NCI-H1092 treated with DMSO at 0.1 percent for 48 hours (cell line): Measurements from ENCODE around the gene SHTN1.

Experiments used
- DNase-seq: peaks from one replicate; lab custom pipeline; 2025; lab: John Stamatoyannopoulos, UW

The SHTN1 gene

GRCh38 chr10:117005026-117005526 lies at the start of gene SHTN1:
Gene SHTN1 (minus strand): TSS chr10:117005187. CDS start chr10:117005079, 108 bp downstream.
- peak; percentile 39 for DNase-seq

GRCh38 chr10:117053482-117053881 lies 48.5 kb upstream of the SHTN1 start:
- DNase-seq, result no peak

GRCh38 chr10:117047947-117048346 lies 43.0 kb upstream of the SHTN1 start:
- DNase-seq, result no peak

- DNase-seq, result no peak
Measured at GRCh38 chr10:117016266-117016665, 11.3 kb upstream of the SHTN1 start.

GRCh38 chr10:117014835-117015234 lies 9.8 kb upstream of the SHTN1 start:
- DNase-seq, result no peak

GRCh38 chr10:117007080-117007479 lies 2.1 kb upstream of the SHTN1 start:
- DNase-seq, result no peak

- DNase-seq, result peak; percentile 26
Measured at GRCh38 chr10:117005527-117006055, 604 bp upstream of the SHTN1 start.

GRCh38 chr10:117004227-117005025 lies 561 bp downstream of the SHTN1 start:
- DNase-seq, result no peak

- no peak for DNase-seq
Measured at GRCh38 chr10:117003336-117003735, 1.7 kb downstream of the SHTN1 start.

- no peak for DNase-seq
Measured at GRCh38 chr10:117002206-117002605, 2.8 kb downstream of the SHTN1 start.

GRCh38 chr10:117001144-117001543 lies 3.8 kb downstream of the SHTN1 start:
- no peak for DNase-seq

GRCh38 chr10:117000580-117000979 lies 4.4 kb downstream of the SHTN1 start:
- DNase-seq, result no peak

- no peak for DNase-seq
Measured at GRCh38 chr10:116998172-116998571, 6.8 kb downstream of the SHTN1 start.

- DNase-seq, result no peak
Measured at GRCh38 chr10:116997015-116997414, 8.0 kb downstream of the SHTN1 start.

- no peak for DNase-seq
Measured at GRCh38 chr10:116995648-116996047, 9.3 kb downstream of the SHTN1 start.

- DNase-seq, result no peak
Measured at GRCh38 chr10:116994113-116994890, 10.7 kb downstream of the SHTN1 start.

GRCh38 chr10:116993610-116994009 lies 11.4 kb downstream of the SHTN1 start:
- no peak for DNase-seq

- no peak for DNase-seq
Measured at GRCh38 chr10:116992183-116992582, 12.8 kb downstream of the SHTN1 start.

- no peak for DNase-seq
Measured at GRCh38 chr10:116990276-116990800, 14.6 kb downstream of the SHTN1 start.

- DNase-seq, result no peak
Measured at GRCh38 chr10:116989439-116989838, 15.5 kb downstream of the SHTN1 start.

- DNase-seq, result no peak
Measured at GRCh38 chr10:116988311-116988710, 16.7 kb downstream of the SHTN1 start.

GRCh38 chr10:116985611-116986010 lies 19.4 kb downstream of the SHTN1 start:
- DNase-seq, result no peak
